ENCODE measurements around the gene RAB10.

Gene RAB10

GRCh38 chr2:26176279-26176615 lies 142.4 kb downstream of the RAB10 start:
- TF ChIP-seq PPARA (CRISPR knock-in tag; IDR thresholded peaks at IDR 0.05; ENCODE audit: borderline replicate concordance), result no peak
- no peak for TF ChIP-seq CSDC2 (CRISPR knock-in tag; IDR thresholded peaks at IDR 0.05)
- no peak for TF ChIP-seq ESRRG (CRISPR knock-in tag; IDR thresholded peaks at IDR 0.05)
- no peak for TF ChIP-seq ZNF70 (CRISPR knock-in tag; IDR thresholded peaks at IDR 0.05)
- TF ChIP-seq ZNF565 (CRISPR knock-in tag; conservative IDR thresholded peaks at IDR 0.05; ENCODE audit: low read depth), result no peak
- TF ChIP-seq OSR1 (CRISPR knock-in tag; IDR thresholded peaks at IDR 0.05), result no peak
- no peak for TF ChIP-seq BACH2 (CRISPR knock-in tag; IDR thresholded peaks at IDR 0.05; ENCODE audit: borderline replicate concordance)
- TF ChIP-seq TCF4 (CRISPR knock-in tag; IDR thresholded peaks at IDR 0.05; ENCODE audit: borderline replicate concordance), result no peak
- TF ChIP-seq CREB5 (CRISPR knock-in tag; IDR thresholded peaks at IDR 0.05; ENCODE audit: low read depth), result no peak
- TF ChIP-seq, protein P1, sequence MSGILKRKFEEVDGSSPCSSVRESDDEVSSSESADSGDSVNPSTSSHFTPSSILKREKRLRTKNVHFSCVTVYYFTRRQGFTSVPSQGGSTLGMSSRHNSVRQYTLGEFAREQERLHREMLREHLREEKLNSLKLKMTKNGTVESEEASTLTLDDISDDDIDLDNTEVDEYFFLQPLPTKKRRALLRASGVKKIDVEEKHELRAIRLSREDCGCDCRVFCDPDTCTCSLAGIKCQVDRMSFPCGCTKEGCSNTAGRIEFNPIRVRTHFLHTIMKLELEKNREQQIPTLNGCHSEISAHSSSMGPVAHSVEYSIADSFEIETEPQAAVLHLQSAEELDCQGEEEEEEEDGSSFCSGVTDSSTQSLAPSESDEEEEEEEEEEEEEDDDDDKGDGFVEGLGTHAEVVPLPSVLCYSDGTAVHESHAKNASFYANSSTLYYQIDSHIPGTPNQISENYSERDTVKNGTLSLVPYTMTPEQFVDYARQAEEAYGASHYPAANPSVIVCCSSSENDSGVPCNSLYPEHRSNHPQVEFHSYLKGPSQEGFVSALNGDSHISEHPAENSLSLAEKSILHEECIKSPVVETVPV (CRISPR knock-in tag; IDR thresholded peaks at IDR 0.05), result no peak
- TF ChIP-seq, protein P2, sequence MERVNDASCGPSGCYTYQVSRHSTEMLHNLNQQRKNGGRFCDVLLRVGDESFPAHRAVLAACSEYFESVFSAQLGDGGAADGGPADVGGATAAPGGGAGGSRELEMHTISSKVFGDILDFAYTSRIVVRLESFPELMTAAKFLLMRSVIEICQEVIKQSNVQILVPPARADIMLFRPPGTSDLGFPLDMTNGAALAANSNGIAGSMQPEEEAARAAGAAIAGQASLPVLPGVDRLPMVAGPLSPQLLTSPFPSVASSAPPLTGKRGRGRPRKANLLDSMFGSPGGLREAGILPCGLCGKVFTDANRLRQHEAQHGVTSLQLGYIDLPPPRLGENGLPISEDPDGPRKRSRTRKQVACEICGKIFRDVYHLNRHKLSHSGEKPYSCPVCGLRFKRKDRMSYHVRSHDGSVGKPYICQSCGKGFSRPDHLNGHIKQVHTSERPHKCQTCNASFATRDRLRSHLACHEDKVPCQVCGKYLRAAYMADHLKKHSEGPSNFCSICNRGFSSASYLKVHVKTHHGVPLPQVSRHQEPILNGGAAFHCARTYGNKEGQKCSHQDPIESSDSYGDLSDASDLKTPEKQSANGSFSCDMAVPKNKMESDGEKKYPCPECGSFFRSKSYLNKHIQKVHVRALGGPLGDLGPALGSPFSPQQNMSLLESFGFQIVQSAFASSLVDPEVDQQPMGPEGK (CRISPR knock-in tag; IDR thresholded peaks at IDR 0.05; ENCODE audit: borderline replicate concordance), result no peak
- TF ChIP-seq, protein P3, sequence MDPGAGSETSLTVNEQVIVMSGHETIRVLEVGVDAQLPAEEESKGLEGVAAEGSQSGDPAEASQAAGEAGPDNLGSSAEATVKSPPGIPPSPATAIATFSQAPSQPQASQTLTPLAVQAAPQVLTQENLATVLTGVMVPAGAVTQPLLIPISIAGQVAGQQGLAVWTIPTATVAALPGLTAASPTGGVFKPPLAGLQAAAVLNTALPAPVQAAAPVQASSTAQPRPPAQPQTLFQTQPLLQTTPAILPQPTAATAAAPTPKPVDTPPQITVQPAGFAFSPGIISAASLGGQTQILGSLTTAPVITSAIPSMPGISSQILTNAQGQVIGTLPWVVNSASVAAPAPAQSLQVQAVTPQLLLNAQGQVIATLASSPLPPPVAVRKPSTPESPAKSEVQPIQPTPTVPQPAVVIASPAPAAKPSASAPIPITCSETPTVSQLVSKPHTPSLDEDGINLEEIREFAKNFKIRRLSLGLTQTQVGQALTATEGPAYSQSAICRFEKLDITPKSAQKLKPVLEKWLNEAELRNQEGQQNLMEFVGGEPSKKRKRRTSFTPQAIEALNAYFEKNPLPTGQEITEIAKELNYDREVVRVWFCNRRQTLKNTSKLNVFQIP (CRISPR knock-in tag; IDR thresholded peaks at IDR 0.05; ENCODE audit: borderline replicate concordance, low read depth), result no peak
- TF ChIP-seq GLIS3 (CRISPR knock-in tag; IDR thresholded peaks at IDR 0.05), result no peak
- no peak for TF ChIP-seq ZFP3 (CRISPR knock-in tag; IDR thresholded peaks at IDR 0.05)
- TF ChIP-seq ARNTL (CRISPR knock-in tag; IDR thresholded peaks at IDR 0.05; ENCODE audit: borderline replicate concordance, low read depth), result no peak
- no peak for TF ChIP-seq ZC3H10 (CRISPR knock-in tag; IDR thresholded peaks at IDR 0.05)
- no peak for ATAC-seq

GRCh38 chr2:26177122-26177521 lies 143.2 kb downstream of the RAB10 start:
- ATAC-seq, result no peak
- TF ChIP-seq ZNF565 (CRISPR knock-in tag; conservative IDR thresholded peaks at IDR 0.05; ENCODE audit: low read depth), result no peak
- TF ChIP-seq ZNF8 (CRISPR knock-in tag; IDR thresholded peaks at IDR 0.05), result no peak
- no peak for TF ChIP-seq ESRRG (CRISPR knock-in tag; IDR thresholded peaks at IDR 0.05)
- no peak for TF ChIP-seq ZNF70 (CRISPR knock-in tag; IDR thresholded peaks at IDR 0.05)
- TF ChIP-seq, protein P3 (CRISPR knock-in tag; IDR thresholded peaks at IDR 0.05; ENCODE audit: borderline replicate concordance, low read depth), result no peak

- no peak for TF ChIP-seq RARB (CRISPR knock-in tag; IDR thresholded peaks at IDR 0.05)
- TF ChIP-seq PPARA (CRISPR knock-in tag; IDR thresholded peaks at IDR 0.05; ENCODE audit: borderline replicate concordance), result no peak
- no peak for TF ChIP-seq BACH2 (CRISPR knock-in tag; IDR thresholded peaks at IDR 0.05; ENCODE audit: borderline replicate concordance)
- TF ChIP-seq, protein P3 (CRISPR knock-in tag; IDR thresholded peaks at IDR 0.05; ENCODE audit: borderline replicate concordance, low read depth), result no peak
- TF ChIP-seq OSR1 (CRISPR knock-in tag; IDR thresholded peaks at IDR 0.05), result no peak
- no peak for TF ChIP-seq GLIS3 (CRISPR knock-in tag; IDR thresholded peaks at IDR 0.05)
- no peak for TF ChIP-seq ZFP30 (CRISPR knock-in tag; IDR thresholded peaks at IDR 0.05)
- TF ChIP-seq ARNTL (CRISPR knock-in tag; IDR thresholded peaks at IDR 0.05; ENCODE audit: borderline replicate concordance, low read depth), result no peak
- no peak for TF ChIP-seq CREB5 (CRISPR knock-in tag; IDR thresholded peaks at IDR 0.05; ENCODE audit: low read depth)
- TF ChIP-seq, protein P1 (CRISPR knock-in tag; IDR thresholded peaks at IDR 0.05), result no peak
- no peak for TF ChIP-seq SNAI2 (CRISPR knock-in tag; IDR thresholded peaks at IDR 0.05)
- no peak for TF ChIP-seq TOX (CRISPR knock-in tag; IDR thresholded peaks at IDR 0.05; ENCODE audit: borderline replicate concordance)
- TF ChIP-seq ESRRG (CRISPR knock-in tag; IDR thresholded peaks at IDR 0.05), result no peak
- ATAC-seq, result no peak
Measured at GRCh38 chr2:26178246-26178645, 144.4 kb downstream of the RAB10 start.

Measured in SK-N-SH treated with all-trans-retinoic acid at 6 μM for 48 hours (cell line).